NCI-H748 (cell line): ENCODE measurements around the gene AP1S3.
"Not testable (repeated sequence)": the region's sequence is repeated elsewhere in the genome, so short reads cannot be mapped to it uniquely, and the experiment has no call there.

Experiments
- DNase-seq: peaks from one replicate; lab custom pipeline; 2025; ENCODE audit not compliant: unreplicated experiment; lab: John Stamatoyannopoulos, UW

The AP1S3 gene

DNA sequence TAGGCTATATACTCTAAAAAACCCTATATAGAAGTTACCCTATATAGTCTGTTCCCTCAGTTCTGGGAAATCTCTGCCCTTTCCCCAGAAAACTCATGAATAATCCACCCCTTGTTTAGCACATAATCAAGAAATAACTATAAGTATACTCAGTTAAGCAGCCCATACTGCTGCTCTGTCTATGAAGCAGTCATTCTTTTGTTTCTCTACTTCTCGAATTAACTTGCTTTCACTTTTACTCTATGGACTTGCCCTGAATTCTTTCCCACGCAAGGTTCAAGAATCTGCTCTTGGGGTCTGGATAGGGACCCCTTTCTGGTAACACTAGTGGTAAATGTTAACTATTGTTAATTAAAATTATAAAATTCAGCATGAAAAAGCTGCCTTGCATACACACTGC, 17.4 kb upstream of the AP1S3 start:
- DNase-seq, result no peak

DNA sequence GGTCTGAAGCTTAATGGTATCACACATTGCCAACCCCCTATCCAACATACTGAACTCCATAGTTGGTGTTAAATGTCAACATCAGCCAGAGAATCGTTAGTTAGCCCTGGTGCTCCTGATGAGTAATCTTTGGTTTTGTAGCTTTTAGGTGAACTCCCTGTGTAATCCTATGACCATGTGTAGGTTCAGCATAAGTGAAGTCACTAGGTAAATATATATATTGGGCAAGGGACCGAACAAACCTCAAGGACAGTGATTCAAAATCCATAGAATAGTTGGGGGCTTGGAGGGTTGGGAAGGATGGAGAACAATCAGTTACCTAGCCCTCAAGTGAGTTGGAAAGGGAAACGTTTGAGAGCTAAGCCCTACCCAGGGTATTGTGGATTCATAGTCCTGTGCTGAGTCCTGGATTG, 16.0 kb upstream of the AP1S3 start:
- DNase-seq, result no peak

DNA sequence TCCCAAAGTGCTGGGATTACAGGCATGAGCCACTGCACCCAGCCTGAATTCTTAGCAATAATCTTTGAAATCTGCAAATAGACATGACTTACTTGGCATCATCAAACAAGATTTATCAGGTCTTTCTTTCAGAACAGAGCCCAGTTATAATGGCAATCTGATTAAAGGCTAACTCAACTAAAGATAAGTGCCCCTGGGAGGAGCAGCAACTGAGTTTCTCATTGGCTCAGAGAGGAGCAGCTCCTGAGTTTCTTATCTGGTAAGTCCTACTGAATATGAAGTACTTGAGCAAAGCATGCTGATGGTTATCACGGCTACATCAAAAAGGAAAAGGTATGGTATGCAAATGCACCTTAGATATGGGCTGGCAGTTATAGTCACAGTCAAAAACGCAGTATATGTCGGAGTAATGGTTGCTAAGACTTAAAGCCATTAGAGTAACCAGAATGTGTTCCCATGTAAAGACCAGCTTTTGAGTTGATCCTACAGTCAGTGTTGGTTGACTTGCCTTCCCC, 15.0 kb upstream of the AP1S3 start:
- no peak for DNase-seq

DNA sequence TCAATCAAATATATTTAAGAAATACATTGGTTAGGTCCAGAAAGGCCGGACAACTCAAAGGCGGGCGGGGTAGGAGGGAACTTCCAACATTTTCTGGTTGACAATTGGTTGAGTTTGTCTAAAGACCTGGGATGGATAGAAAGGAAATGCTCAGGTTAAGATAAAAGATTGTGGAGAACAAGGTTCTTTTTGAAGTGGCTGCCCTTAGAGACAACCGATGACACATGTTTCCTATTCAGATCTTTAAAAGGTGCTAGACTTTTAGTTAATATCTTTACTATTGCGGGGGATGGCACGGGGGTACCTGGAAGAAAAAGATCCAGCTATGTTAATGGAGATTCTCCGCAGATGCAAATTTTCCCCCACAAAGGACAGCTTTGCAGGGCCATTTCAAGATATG, 10.0 kb upstream of the AP1S3 start:
- DNase-seq, result no peak

DNA sequence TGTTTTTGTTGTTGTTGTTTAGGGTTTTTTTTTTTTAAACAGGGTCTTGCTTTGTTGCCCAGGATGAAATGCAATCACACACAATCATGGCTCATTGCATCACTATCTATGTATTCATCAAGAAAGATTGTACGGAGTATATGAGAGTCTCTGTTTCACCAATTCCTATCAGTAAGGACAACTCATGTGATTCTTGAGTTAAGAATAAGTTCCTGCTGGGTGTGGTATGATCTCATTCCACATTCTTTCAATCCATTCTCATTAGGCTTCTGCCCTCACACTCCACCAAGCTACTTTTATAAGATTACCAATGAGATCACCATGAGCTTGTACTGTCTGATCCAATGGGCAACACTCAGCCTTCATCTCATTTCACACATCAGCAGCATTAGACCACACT, 9.1 kb upstream of the AP1S3 start:
- DNase-seq, result no peak

DNA sequence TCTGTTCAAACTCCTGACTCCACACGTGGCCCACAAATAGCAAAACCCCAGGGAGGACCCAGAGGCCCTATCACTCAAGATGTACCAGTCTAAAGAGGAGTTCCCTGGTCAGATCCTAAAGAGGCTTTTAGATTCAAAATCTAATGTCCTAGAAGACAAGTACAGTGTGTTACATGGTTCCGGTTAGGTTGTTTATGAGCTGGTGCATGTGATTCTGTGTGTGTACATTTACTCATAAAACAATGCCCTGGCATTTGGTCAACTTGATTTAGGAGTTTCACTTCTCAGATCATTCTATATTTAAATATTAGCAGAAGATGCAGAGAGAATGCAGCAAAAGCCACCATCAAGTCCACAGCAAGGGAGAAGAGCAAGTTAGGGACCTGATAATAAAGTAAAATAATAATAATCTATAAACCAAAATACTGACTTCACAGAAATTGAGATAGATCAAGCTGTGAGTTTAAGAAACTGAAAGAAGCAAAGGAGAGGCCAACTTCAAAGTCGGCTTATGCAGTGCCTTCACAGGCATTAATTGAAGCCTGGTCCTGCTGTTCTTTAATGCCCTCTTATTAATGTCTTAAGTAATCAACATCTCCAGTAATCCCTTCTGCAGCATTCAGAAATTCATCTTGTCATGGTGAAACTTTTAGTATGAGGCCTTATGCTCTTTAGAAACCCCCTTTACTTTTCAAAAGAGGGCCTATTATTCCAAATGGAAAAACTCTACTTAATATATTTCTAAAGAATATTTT, 4.2 kb upstream of the AP1S3 start:
- no peak for DNase-seq

DNA sequence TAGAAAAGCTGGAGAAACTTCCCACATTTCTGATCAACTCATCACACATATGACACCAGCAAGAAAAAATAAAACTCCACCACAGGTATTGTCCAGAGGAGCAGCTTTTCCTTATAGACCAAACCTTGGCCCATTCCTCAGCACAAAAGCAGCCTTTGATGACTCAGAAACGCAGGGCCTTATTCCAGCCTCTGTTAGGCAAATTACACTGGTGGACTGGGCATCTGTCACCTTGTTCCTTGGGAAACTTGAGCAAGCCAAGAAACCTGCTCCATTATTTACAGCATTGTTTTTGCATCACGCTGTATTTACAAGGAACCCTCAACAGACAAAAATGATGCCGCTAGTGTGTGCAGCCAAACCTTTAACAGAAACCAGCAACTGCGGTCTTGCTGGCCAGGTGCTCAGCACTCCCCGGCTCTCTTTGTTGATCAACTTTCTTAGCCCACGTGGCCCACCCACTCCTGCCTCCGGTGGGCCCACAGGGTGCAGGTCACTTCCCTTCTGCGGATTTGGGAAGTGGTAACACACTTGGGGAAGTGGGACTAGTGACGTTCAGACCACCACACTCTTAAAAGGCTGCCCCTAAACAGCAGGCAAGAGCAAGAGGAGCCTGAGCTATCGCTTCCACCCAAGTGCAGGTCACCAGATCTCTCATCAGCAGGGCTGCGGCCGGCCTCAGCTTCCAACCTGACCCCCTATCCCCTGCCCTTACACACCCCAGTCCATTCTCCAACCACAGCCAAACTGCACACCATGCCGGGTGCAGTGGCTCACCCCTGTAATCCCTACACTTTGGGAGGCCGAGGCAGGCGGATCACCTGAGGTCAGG, 1.5 kb downstream of the AP1S3 start:
- no peak for DNase-seq

DNA sequence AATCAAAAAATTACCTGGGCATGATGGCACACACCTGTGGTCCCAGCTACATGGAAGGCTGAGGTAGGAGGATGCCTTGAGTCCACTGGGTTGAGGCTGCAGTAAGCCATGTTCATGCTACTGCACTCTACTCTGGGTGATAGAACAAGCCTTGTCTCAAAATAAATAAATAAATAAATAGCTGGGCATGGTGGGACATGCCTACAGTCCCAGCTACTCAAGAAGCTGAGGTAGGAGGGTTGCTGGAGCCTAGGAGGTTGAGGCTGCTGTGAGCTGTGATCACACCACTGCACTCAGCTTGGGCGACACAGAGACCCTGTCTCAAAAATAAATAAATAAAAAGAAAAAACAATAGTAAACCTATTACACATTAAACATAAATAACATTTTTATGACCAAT, 3.0 kb downstream of the AP1S3 start:
- no peak for DNase-seq

DNA sequence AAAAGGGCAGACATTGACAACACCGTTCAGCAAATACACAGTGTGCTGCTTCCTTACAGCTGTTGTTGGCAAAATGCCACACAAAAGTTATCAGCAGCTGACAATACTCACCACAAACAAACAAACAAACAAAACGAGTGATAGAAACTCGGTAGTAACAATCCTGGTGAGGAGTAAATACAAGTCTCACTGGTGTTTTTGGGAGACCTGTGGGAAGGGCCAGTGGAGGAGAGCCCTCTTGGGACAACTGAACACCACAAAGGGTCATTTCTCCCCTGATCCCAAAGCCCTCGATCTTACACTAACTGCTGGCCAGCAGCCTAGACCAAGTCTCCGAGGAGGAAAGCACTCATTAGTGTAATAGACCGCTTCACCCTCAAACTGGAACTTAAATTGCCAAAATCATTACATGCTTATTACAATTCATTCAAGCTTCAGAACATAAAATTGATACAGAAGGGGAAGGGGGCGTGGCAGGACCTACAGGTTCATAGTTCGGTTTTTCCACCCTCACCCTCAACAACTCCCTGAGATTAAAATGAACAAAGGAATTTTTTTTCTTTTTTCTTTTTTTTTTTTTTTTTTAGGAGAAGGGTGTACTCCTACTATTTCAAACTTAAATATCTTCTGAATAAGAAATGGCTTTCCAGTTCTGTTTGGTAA, 5.0 kb downstream of the AP1S3 start:
- DNase-seq, result peak; percentile 14

DNA sequence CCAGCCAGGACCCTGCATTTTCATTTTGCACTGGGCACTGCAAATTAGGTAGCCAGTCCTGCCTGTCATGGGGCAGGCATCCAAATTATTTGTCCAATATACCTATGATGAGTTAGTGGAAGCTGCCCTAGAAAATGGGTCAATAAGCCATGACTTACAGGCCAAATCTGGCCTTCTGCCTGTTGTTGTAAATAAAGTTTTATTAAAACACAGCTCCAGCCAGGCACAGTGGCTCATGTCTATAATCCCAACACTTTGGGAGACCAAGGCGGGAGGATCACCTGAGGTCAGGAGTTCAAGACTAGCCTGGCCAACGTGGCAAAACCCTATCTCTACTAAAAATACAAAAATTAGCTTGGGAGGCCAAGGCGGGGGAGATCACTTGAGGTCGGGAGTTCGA, 8.3 kb downstream of the AP1S3 start:
- DNase-seq, result no peak

DNA sequence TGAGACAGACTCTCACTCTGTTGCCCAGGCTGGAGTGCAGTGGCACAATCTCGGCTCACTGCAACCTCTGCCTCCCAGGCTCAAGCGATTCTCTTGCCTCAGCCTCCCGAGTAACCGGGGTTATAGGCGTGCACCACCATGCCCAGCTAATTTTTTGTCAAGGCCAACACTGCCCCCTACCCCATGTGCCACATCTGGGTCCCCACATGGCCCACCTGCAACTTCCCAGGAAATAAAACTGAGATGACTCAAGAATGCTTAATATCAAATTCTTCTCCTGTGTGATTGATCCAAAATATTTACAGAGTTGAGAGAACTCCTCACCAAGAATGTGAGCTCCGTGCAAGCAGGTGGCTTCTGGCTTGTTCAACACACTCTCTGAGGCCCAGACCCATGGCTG, 9.1 kb downstream of the AP1S3 start:
- DNase-seq, result no peak

DNA sequence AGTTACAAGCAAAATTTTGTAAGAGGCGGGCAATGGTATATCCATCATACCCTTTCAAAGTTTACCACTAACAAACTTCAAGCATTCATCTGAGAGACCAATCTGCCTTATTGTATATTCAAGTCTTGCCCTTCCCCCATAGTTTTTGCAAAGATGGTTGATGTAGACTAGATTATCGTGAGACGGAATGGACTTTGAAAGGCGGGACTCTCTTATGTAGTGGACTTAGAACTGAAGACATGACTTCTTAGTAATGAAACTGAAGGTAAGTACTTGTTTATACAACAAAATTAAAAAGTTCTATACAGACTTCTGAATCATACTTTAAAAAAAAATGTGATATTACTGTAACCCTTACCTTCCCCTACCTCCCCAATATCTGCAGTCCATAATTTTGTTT, 10.4 kb downstream of the AP1S3 start:
- DNase-seq, result no peak

DNA sequence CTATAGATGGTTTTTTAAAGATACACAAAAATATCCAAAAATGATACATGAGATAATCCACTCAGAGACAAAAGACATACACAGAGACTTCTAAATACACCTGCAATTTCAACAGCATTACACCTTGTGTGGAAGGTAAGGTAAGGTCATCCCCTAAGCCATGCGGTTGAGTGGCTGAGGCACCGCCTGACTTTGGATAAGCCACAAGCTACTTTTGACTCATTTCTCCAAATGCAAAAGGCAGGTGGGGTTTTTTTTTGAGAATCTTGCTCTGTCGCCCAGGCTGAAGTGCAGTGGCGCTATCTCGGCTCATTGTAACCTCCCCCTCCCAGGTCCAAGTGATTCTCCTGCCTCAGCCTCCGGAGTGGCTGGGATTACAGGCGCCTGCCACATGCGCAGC, 13.1 kb downstream of the AP1S3 start:
- no peak for DNase-seq

DNA sequence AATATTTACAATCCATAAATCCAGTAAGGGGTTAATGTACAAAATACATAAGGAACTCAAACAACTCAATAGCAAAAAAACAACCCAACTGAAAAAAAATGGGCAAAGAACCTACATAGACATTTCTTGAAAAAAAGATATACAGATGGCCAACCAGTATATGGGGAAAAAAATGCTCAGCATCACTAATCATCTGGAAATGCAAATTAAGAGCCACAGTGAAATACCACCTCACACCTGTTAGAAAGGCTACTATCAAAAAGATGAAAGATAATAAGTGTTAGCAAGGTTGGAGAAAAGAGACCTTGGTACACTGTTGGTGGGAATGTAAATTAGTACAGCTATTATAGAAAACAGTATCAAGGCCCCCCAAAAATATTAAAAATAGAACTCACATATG, 14.6 kb downstream of the AP1S3 start:
- DNase-seq, result no peak

DNA sequence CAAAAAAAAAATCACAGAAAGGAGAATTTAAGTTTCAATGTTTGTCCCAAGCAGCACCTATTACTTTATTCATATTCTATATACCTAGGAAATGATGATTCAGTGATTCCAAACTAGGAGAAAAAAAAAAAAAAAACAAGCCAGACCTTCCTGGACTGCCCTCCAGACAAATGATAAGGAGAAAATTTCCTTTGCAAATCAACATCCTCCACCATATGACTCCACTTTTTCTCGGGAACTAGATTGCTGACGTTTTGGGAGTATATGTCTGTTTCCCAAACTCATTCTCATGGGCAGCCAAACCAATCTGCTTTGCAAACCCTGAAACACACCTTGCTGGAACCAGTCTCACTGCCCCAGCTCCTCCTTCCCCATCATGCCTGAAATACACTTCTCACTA, 16.8 kb downstream of the AP1S3 start:
- no peak for DNase-seq

DNA sequence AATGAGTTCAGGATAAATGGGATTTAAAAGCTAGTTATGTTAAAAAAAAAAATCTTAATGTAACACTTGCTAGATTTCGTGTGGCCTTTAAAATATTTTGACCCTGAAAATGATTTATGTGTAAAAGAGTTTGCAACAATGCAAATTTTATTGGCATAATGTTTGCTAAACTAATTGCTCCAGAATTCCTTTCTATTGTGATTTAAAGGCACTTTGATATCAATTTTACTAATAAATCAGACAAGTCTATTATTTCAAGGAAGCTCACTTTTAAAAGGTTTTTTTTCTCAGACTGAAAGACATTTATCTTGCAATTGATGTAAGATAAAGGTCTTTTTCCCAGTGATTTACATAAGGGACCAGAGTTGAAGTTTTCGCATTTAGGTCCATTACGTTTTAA, 17.5 kb downstream of the AP1S3 start:
- DNase-seq, result no peak

DNA sequence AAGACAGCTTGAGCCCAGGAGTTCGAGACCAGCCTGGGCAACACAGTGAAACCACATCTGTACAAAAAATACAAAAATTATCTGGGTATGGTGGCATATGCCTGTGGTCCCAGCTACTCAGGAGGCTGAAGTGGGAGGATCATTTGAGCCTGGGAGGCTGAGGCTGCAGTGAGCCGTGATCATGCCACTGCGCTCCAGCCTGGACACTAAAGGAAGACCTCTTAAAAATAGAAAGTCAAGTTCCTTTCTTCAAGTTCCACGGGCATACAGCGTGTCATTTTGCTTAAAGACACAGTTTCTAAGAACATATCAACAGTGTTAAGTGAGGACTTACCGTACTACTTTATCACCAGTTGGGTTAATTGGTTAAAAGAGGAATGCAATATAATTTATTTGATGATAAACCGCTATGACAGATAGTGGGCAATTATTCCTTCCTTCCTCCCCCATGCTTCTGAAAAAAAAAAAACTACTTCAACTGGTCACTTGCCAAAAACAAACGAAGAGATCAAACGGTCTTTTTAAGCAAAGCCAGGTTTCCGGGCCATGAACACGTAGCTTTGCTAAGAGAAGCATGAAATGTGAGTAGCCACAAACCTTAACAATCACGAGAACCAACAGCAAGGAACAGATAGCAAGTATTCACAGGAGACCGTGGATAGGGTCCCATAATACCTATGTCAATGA, 21.4 kb downstream of the AP1S3 start:
- DNase-seq, result no peak

DNA sequence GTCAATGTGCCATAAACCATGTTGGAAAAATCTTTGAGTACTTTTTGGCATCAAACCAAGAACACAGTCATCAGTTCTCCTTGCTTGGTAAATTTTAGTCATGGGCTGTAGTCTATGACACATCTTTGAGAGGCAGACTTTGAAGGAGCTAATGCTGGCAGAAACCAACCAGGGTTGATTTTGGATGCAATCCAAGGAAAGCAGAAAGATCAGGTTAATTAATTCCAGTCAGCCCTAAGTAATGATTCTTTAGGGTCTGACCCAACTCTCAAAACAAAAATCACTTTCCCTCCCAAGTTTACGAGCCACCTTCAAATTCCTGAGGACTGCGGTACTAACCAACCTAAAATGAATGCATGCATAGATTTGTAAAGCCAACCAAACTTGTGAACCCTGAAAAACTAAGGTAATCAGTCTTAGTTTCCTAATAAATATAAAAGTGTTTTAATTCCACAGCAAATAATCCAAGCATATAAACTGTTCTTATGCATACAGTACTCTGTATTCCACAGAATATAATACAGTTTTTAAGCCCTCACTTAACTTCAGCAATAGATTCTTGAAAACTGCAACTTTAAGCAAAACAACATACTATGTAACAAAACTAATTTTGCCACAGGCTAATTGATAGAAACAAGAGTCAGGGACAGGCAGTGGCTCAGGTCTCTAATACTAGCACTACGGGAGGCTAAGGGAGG, 22.0 kb downstream of the AP1S3 start:
- DNase-seq, result peak; percentile 30

DNA sequence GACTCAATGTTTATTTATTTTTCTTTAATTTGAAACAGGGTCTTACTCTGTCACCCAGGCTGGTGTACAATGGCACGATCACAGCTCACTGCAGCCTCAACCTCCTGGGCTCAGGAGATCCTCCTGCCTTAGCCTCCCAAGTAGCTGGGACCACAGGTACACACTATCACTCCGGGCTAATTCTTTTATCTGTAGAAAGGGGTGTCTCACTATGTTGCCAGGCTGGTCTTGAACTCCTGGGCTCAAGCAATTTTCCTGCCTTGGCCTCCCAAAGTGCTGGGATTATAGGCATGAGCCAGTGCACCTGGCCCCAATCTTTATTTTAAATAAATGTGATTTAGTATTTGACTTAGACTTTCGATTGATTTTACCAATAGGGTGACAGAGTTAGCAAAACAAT, 22.6 kb downstream of the AP1S3 start:
- not testable (repeated sequence) for DNase-seq

DNA sequence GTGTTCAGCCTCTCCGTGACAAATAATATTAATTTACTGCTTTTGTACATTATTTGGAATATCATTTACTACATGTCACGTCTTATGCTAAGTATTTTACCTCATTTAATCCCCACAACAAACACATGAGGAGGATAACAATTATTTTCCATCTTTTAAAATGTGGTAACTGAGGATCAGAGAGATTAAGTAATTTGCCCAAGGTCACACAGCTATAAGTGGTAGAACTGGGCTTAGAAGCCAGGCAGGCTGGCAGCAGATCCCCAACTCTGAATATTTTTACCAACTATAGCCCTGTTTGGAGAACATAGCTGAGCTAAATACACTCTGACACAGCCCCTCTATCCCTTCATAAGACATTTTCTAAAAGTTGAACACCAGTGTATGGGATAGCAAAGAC, 24.1 kb downstream of the AP1S3 start:
- no peak for DNase-seq

DNA sequence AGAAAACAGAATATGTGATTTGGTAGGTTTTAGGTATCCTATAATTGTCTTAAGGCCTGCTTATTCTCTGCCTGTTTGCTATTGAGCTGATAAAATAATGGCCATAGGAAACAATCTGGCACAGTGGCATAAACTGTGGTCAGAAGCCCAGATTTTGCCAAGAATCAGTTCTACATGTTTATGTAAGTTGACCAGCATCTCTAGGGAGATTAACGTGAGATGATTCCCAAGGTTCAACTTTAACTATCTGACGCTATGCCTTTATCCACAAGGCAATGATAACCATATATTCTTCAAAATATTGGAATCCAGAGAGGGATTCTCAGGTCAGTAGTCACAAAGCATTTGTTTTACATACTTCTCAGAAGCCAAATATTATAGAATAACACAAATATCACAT, 25.6 kb downstream of the AP1S3 start:
- no peak for DNase-seq
